ENCODE data around the gene FBRSL1.
A peak's percentile ranks its signal among the peaks of the same experiment; 100 is the strongest.

FBRSL1 gene

DNA sequence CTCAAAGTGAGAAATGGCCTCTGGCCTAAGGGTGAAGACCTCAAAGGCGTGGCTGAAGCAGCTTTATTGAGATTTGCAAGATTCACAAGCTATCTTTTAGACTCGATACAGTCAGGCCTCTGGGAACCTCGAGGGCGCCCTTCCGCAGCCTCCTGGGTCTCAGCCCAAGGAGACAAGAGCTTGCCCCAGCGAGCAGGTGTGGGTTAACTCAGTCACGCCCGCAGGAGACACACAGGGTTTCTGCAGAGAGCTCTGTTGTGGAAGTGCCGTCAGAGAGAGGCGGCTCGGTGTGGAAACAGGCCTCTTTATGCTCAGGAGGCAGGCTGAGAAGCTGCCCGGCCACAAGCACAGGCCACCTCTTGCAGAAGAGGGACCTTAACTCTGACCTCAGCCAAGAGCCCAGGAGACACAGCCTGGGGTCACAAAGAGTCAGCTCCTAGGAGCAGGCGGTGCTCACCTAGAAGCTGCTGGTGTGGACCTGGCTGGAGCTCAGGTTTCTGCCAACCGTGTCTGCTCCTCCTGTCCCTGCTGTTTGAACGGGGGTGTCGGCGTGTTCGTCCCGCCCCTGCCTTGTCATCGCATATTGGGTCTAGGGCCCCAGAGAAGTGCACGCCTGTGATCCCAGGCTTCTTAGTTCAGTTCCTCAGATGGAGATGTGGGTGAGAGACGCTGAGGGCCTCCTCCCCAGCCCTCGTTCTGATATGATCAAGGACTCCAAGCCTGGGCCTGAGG lies 42.1 kb upstream of the FBRSL1 start:
- H3K27me3 ChIP-seq (replicated peaks; ENCODE audit: control insufficient read depth, insufficient read depth, low read length) = peaks cover 23% of the 10 kb centered on the region
- no peak for DNase-seq (ENCODE audit: low read depth)

DNA sequence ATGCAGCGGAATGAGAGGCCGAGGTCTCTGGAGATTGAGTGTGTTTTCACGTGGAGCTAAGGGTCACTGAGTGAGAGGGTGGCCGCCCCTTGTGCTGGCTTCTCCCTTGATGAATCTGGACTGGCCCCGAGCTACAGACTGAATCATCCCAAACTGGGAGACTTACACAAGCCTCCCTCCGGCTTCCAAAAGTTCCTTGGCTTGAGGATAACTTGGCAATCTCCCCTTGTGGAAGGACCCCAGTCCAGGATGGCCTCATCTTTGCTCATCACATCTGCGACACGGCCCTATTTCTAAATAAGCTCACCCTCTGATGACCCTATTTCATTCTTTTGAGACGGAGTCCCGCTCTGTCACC lies 41.5 kb upstream of the FBRSL1 start:
- Histone ChIP-seq H3K27me3 (replicated peaks; ENCODE audit: control insufficient read depth, insufficient read depth, low read length) (peaks cover 28% of the 10 kb centered on the region), H3K36me3 (ENCODE audit: control insufficient read depth, insufficient read depth, low read length, severe bottlenecking) (no peaks in the 10 kb centered on the region), H3K9ac (ENCODE audit: low read length) (no peak overlapping the region), H3K4me1 (ENCODE audit: control insufficient read depth, insufficient read depth, low read length) (peaks cover 21% of the 10 kb centered on the region), H3K4me3 (ENCODE audit: low read length) (no peak overlapping the region), H3K9me3 (ENCODE audit: control insufficient read depth, low read length) (no peaks in the 10 kb centered on the region)
- DNase-seq (ENCODE audit: low read depth) = no peak

More for the DNA sequence above, 42.1 kb upstream of the FBRSL1 start:
- no peaks in the 10 kb centered on the region for H3K9me3 ChIP-seq (ENCODE audit: control insufficient read depth, low read length)
- H3K9ac ChIP-seq (ENCODE audit: low read length) = no peak overlapping the region
- no peak overlapping the region for H3K4me3 ChIP-seq (ENCODE audit: low read length)
- H3K4me1 ChIP-seq (ENCODE audit: control insufficient read depth, insufficient read depth, low read length) = peaks cover 21% of the 10 kb centered on the region
- no peaks in the 10 kb centered on the region for H3K36me3 ChIP-seq (ENCODE audit: control insufficient read depth, insufficient read depth, low read length, severe bottlenecking)

DNA sequence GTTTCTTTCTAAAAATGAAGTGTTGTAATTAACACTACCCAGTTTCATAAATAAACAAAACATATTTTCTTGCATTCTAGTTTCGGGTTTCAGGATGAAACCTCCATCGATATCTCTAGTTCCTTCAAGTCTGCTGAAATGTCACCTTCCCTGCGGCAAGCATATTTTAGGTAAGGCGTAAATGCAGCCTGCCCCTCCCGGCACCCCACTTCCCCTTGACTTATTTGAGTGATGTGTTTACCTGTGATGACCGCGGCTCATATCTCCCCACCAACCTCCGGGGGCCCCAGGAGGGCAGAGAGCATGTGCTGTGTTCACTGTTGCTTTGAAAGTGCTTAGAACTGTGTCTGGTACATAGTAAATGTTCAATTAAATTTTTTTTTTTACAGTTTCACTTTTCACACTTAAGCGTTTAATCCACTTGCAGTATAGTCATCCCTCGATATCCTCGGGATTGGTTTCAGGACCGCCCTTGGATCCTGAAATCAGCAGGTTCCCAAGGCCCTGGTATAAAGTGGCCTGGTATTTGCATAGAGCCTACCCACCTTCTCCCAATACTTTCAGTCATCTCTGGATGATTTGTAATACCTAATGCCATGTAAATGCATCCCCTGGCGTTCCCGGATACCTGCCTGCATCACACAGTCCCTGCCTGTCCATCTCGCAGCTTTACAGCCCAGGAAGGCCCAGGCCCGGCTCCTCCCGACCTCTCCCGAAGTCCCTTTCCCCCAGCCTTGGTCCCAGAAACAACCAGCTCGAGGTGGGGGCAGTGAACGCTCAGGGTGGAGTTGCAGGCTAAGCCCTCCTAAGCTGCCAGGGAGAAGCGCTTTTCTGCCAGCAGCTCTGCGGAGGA lies 40.2 kb upstream of the FBRSL1 start:
- Histone ChIP-seq H3K4me1 (ENCODE audit: control insufficient read depth, insufficient read depth, low read length) (peaks cover 21% of the 10 kb centered on the region), H3K27me3 (replicated peaks; ENCODE audit: control insufficient read depth, insufficient read depth, low read length) (peaks cover 24% of the 10 kb centered on the region), H3K9me3 (ENCODE audit: control insufficient read depth, low read length) (no peaks in the 10 kb centered on the region), H3K4me3 (ENCODE audit: low read length) (no peak overlapping the region), H3K36me3 (ENCODE audit: control insufficient read depth, insufficient read depth, low read length, severe bottlenecking) (no peaks in the 10 kb centered on the region), H3K9ac (ENCODE audit: low read length) (no peak overlapping the region)
- DNase-seq (ENCODE audit: low read depth) = no peak

DNA sequence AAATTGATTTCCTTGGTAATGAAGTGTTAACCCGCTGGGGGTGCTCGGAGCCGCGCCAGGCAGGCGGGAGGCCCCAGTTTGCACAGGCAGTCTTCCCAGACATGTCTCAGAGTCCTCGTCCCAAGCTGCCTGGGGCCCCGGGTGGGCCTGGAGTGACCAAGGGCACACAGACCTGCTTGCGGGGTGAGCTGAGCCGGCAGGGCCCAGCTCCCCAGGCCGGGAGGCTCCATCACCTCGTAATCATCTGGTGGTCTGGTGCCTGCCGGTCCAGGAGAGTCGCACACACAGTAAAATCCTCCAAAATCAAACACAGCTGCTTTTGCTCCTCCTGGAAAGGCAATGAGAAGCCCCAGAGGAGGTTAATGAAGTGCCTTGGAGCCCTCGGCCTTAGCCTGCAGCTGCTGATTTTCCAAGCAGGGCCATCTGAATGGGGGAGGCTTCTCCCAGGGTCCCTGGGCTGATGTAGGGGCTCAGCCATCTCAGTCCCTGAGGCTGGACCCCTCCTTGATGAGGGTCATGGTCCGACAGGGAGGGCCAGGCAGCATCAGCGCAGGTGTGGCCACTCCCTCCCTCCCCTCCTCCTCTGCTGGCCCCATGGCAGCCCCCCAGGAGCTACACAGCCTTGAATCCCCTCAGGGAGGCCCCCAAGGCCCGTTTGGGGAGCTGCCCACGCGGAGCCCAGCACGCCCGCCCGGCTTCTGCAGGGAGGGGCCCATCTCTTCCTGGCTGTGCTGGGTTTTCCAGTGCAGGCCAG lies 39.4 kb upstream of the FBRSL1 start:
- Histone ChIP-seq H3K27me3 (replicated peaks; ENCODE audit: control insufficient read depth, insufficient read depth, low read length) (peaks cover 24% of the 10 kb centered on the region), H3K9me3 (ENCODE audit: control insufficient read depth, low read length) (no peaks in the 10 kb centered on the region)
- peak; percentile 9 for DNase-seq (ENCODE audit: low read depth)

DNA sequence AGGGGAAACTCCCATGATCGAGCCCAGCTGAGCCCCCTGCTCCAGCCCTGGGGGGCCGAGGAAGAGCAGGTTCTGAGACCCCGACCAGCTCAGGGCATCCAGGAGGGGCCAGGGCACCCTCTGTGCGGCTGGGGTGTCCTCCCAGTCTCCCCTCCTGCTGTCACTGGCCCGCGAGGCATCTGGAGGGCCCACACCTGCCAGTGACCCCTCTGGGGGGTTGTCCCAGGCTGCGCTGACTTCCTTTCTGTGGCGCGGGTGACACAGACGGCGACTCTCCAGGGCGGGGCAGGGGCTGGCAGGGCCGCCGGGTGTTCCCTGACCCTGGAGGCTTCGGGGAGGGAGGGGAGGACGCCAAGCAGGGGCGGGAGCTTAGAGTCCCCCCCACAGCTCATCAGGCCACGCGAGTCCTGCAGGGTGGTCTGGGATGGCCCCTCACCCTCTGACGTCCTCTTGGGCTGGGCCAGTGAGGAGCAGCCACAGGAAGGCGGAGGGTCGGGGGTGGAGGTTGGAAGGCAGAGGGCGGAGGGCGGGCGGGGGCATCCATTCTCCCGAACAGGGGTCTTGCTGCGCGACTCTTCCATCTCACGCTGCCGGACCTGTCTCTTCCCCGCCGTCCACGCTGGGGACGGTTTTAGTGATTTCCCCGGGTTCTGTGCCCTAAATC lies 38.6 kb upstream of the FBRSL1 start:
- Histone ChIP-seq H3K27me3 (replicated peaks; ENCODE audit: control insufficient read depth, insufficient read depth, low read length) (peaks cover 25% of the 10 kb centered on the region), H3K9me3 (ENCODE audit: control insufficient read depth, low read length) (no peaks in the 10 kb centered on the region), H3K4me3 (ENCODE audit: low read length) (no peak overlapping the region)

More for the DNA sequence above, 39.4 kb upstream of the FBRSL1 start:
- H3K36me3 ChIP-seq (ENCODE audit: control insufficient read depth, insufficient read depth, low read length, severe bottlenecking) = no peaks in the 10 kb centered on the region
- peaks cover 21% of the 10 kb centered on the region for H3K4me1 ChIP-seq (ENCODE audit: control insufficient read depth, insufficient read depth, low read length)
- H3K9ac ChIP-seq (ENCODE audit: low read length) = peak overlapping the region; percentile 20
- H3K4me3 ChIP-seq (ENCODE audit: low read length) = no peak overlapping the region

DNA sequence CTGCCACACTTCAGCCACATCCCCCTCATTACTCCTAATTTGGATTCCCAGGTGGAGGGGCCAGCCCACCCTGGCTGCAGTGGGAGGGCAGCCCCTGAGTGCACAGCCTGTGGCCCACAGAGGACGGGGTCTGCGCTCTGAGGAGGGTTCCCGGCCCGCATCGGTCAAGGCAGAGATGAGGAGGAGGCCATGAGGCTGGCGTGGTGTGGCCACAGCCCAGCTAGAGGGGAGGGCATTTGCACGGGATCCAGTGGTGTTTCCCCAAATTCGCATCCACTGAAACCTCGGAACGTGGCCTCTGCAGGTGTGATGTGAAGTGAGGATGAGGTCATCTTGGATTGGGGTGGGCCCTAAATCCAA lies 38.1 kb upstream of the FBRSL1 start:
- Histone ChIP-seq H3K4me1 (ENCODE audit: control insufficient read depth, insufficient read depth, low read length) (peaks cover 21% of the 10 kb centered on the region), H3K9ac (ENCODE audit: low read length) (no peak overlapping the region), H3K9me3 (ENCODE audit: control insufficient read depth, low read length) (no peaks in the 10 kb centered on the region), H3K27me3 (replicated peaks; ENCODE audit: control insufficient read depth, insufficient read depth, low read length) (peaks cover 30% of the 10 kb centered on the region), H3K36me3 (ENCODE audit: control insufficient read depth, insufficient read depth, low read length, severe bottlenecking) (no peaks in the 10 kb centered on the region), H3K4me3 (ENCODE audit: low read length) (no peak overlapping the region)
- DNase-seq (ENCODE audit: low read depth) = no peak

More for the DNA sequence above, 38.6 kb upstream of the FBRSL1 start:
- Histone ChIP-seq H3K4me1 (ENCODE audit: control insufficient read depth, insufficient read depth, low read length) (peaks cover 21% of the 10 kb centered on the region), H3K9ac (ENCODE audit: low read length) (peak overlapping the region; percentile 20), H3K36me3 (ENCODE audit: control insufficient read depth, insufficient read depth, low read length, severe bottlenecking) (no peaks in the 10 kb centered on the region)
- DNase-seq (ENCODE audit: low read depth) = no peak

DNA sequence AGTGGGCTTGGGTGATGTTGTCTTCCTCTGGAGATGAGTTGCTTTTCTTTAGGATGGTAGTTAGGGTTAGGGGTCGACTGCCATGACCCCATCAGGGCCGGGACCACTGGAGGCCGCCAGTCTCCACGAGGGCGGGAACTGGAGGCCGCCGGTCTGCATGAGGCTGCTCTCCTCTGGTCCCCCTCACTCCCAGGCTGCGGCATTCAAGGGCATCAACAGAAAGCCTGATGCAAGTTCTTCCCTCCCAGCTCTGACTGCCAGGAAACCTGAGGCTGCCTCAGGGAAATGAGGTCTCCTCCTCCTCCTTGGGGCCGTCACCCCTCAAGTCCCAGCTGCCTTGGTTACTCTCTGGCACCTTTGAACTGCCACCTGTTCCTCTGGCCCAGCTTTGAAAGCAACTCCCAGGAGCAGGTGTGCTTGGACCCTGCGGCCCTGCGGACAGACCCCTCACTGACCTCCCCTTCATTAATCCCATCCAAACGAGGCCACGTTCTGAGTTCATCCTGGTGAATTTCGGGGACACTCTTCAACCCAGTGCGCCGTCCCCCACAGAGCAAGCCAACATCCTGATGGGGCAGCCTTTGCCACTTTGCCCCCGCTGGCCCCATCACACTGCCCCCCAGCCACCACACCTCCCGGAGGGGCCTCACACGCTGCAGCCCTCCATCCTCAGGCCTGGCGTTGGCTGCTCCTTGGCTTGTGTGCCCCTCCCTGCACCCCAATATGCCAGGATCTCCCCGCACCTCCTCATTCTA lies 37.2 kb upstream of the FBRSL1 start:
- Histone ChIP-seq H3K4me3 (ENCODE audit: low read length) (no peak overlapping the region), H3K9me3 (ENCODE audit: control insufficient read depth, low read length) (no peaks in the 10 kb centered on the region), H3K27me3 (replicated peaks; ENCODE audit: control insufficient read depth, insufficient read depth, low read length) (peaks cover 33% of the 10 kb centered on the region), H3K9ac (ENCODE audit: low read length) (no peak overlapping the region), H3K36me3 (ENCODE audit: control insufficient read depth, insufficient read depth, low read length, severe bottlenecking) (no peaks in the 10 kb centered on the region), H3K4me1 (ENCODE audit: control insufficient read depth, insufficient read depth, low read length) (peaks cover 18% of the 10 kb centered on the region)
- DNase-seq (ENCODE audit: low read depth) = no peak

DNA sequence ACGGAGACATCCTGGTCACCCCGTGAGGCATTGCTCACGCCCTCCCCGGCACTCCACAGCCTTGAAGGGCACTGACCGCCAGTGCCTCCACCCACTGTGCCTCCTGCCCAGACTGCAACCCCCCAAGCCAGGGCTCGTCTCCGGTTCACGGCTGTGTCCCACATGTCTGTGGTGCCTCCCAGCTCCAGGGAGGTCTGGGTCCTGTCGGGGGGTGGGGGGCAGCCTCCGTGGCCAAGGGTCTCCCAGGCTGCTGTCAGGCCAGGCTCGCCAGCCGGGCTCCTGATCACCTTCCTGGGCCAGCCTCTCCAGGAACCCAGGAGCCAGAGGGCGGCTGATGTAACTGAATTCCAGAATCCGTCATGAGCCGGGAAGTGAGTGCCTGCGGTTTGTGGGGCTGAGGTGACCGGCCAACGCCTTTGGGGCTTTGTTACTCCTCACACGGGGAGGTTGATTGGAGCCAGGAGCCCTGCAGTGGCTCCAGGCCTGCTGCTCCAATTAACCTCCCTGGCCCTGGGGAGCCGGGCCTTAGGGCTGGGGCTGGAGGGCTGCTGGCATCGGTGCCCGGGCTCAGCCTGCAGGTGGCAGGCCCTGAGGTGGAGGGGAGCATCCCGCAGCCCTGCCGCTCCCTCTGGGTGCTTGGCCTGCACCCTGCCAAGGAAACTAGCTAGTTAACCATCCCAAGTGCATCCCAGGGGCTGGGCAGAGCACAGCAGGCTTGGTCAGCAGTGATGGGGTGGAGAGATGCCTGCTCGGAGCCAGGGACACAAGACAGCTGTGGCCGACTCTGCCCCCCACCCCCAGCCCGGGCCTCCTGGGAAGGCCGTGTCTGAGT lies 36.4 kb upstream of the FBRSL1 start:
- H3K4me3 ChIP-seq (ENCODE audit: low read length) = no peak overlapping the region
- H3K4me1 ChIP-seq (ENCODE audit: control insufficient read depth, insufficient read depth, low read length) = peaks cover 10% of the 10 kb centered on the region
- no peak overlapping the region for H3K9ac ChIP-seq (ENCODE audit: low read length)
- no peaks in the 10 kb centered on the region for H3K36me3 ChIP-seq (ENCODE audit: control insufficient read depth, insufficient read depth, low read length, severe bottlenecking)
- H3K9me3 ChIP-seq (ENCODE audit: control insufficient read depth, low read length) = no peaks in the 10 kb centered on the region
- DNase-seq (ENCODE audit: low read depth) = no peak
- H3K27me3 ChIP-seq (replicated peaks; ENCODE audit: control insufficient read depth, insufficient read depth, low read length) = peaks cover 33% of the 10 kb centered on the region

DNA sequence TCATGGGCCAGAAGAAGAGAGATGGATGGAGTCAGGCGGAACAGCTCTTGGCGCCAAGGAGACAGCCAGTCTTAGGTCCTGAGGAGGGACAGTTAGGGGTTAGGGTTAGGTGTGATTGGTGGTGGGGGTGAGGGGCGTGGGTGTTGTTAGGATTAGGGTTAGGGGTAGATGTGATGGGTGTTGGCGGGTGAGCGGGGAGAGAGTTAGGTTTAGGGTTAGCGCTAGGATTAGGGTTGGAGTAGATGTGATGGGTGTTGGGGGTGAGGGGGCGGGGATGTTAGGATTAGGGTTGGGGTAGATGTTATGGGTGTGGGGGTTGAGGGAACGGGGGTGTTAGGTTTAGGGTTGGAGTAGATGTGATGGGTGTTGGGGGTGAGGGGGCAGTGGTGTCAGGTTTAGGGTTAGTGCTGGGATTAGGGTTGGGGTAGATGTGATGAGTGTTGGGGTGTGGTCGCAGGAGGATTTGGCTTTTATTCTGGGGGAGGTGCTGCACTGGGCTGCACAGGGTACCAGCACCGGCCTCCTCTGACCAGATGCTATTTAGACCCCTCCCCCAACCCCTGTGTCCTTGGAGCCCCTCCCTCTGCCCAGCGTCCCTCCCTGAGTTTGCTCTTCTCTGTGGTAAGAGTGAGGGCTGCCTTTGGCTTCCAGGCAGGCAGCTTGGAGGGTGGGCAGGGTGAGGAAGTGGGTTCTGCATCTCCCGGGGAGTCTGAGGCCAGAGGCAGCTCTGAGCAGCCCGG lies 35.6 kb upstream of the FBRSL1 start:
- peaks cover 33% of the 10 kb centered on the region for H3K27me3 ChIP-seq (replicated peaks; ENCODE audit: control insufficient read depth, insufficient read depth, low read length)
- no peak overlapping the region for H3K9ac ChIP-seq (ENCODE audit: low read length)
- H3K4me3 ChIP-seq (ENCODE audit: low read length) = no peak overlapping the region
- H3K4me1 ChIP-seq (ENCODE audit: control insufficient read depth, insufficient read depth, low read length) = peaks cover 9% of the 10 kb centered on the region
- H3K9me3 ChIP-seq (ENCODE audit: control insufficient read depth, low read length) = no peaks in the 10 kb centered on the region
- DNase-seq (ENCODE audit: low read depth) = no peak
- no peaks in the 10 kb centered on the region for H3K36me3 ChIP-seq (ENCODE audit: control insufficient read depth, insufficient read depth, low read length, severe bottlenecking)
